B cell (primary cell): ENCODE measurements around the gene SPCS1. TPM values are rescaled to one million over a fixed set of nuclear protein-coding genes. Genes with fewer than 3 reads are reported as not detected.
A peak's percentile ranks its signal among the peaks of the same experiment; 100 is the strongest.

Experiments used
- ATAC-seq: fragments of 200-7000 bp; cut with Tn5 transposase; one replicate; pipeline ENCODE4 v1.10.0; 2021; ENCODE audit warnings: low read depth, mild to moderate bottlenecking, moderate number of reproducible peaks, moderate library complexity
- CTCF ChIA-PET: fragments of 350-600 bp; sonication (Branson Sonifier 250); formaldehyde crosslinking; loops from one replicate; lab custom pipeline; 2021; ENCODE audit warnings: antibody characterized with exemption, inconsistent platforms; lab: Charles Lee
- POLR2A ChIA-PET: fragments of 350-600 bp; sonication (Branson Sonifier 250); formaldehyde crosslinking; loops from one replicate; lab custom pipeline; 2021; ENCODE audit warnings: antibody characterized with exemption; lab: Charles Lee
- DNase-seq: peaks from one replicate; pipeline ENCODE4 v3.0.0; 2013
- H2AFZ ChIP-seq: 2 replicates; pipeline ENCODE4 v1.6.1; 2012; ENCODE audit warnings: mild to moderate bottlenecking, low read depth, low read length; ENCODE audit not compliant: insufficient read depth, poor library complexity, severe bottlenecking
- H3K27ac ChIP-seq, 2 donors: 1 replicate in 1 of 2; 2 replicates in 1 of 2; pipeline ENCODE4 v1.5.1; 2012 to 2013; ENCODE audit warnings: low read length in 2 of 2, mild to moderate bottlenecking in 2 of 2, moderate library complexity in 1 of 2
- H3K27me3 ChIP-seq, 4 experiments: fragments of 200-600 bp in 1 of 4; sonication (generic) in 1 of 4; replicated peaks in 1 of 4; 1 replicate in 2 of 4; 2 replicates in 2 of 4; pipeline versions ENCODE4 v1.6.1 to v1.7.0; 2013 to 2016; ENCODE audit warnings: low read length in 3 of 4, mild to moderate bottlenecking in 2 of 4, mixed read lengths in 1 of 4, moderate library complexity in 1 of 4; ENCODE audit not compliant: insufficient read depth in 4 of 4, control insufficient read depth in 3 of 4; ENCODE audit errors: control extremely low read depth in 1 of 4
- H3K36me3 ChIP-seq, 2 experiments: replicated peaks in 1 of 2; 1 replicate in 1 of 2; 2 replicates in 1 of 2; pipeline versions ENCODE4 v1.6.1 to v1.7.1; 2013; ENCODE audit warnings: low read length in 1 of 2; ENCODE audit not compliant: insufficient read depth in 2 of 2, control insufficient read depth in 1 of 2; ENCODE audit errors: control extremely low read depth in 1 of 2, extremely low read depth in 1 of 2
- H3K4me1 ChIP-seq, 2 donors: fragments of 200-600 bp in 1 of 2; sonication (generic) in 1 of 2; 1 replicate in 1 of 2; 2 replicates in 1 of 2; pipeline versions ENCODE4 v1.5.1 to v1.6.1; 2013 to 2017; ENCODE audit warnings: low read length in 2 of 2; ENCODE audit not compliant: control insufficient read depth in 2 of 2, insufficient read depth in 2 of 2
- H3K4me2 ChIP-seq: replicated peaks from 2 replicates; pipeline ENCODE3; 2012; ENCODE audit warnings: mild to moderate bottlenecking, low read depth, low read length; ENCODE audit not compliant: poor library complexity, severe bottlenecking
- H3K4me3 ChIP-seq, 5 experiments: fragments of 200-600 bp in 1 of 5; sonication (generic) in 1 of 5; 1 replicate in 3 of 5; 2 replicates in 2 of 5; pipeline versions ENCODE4 v1.5.1 to v1.7.0; 2011 to 2016; ENCODE audit warnings: low read length in 4 of 5, mild to moderate bottlenecking in 4 of 5, low read depth in 2 of 5, control low read depth in 1 of 5, moderate library complexity in 1 of 5; ENCODE audit not compliant: insufficient read depth in 1 of 5; ENCODE audit errors: control extremely low read depth in 1 of 5, extremely low read depth in 1 of 5
- H3K79me2 ChIP-seq: fragments of 200-600 bp; sonication (generic); one replicate; pipeline ENCODE4 v1.6.0; 2016; ENCODE audit warnings: low read length; ENCODE audit not compliant: control insufficient read depth, insufficient read depth
- H3K9ac ChIP-seq: fragments of 200-600 bp; sonication (generic); 2 replicates; pipeline ENCODE4 v1.6.1; 2017; ENCODE audit warnings: mild to moderate bottlenecking, low read length, moderate library complexity
- H3K9me3 ChIP-seq, 3 donors: one replicate each; pipeline versions ENCODE4 v1.6.1 to v1.7.1; 2013; ENCODE audit warnings: low read length in 2 of 3; ENCODE audit not compliant: control insufficient read depth in 2 of 3, insufficient read depth in 1 of 3; ENCODE audit errors: control extremely low read depth in 1 of 3
- H4K20me1 ChIP-seq: 2 replicates; pipeline ENCODE4 v1.6.0; 2012; ENCODE audit warnings: mild to moderate bottlenecking, low read length; ENCODE audit not compliant: insufficient read depth, control insufficient read depth, poor library complexity, severe bottlenecking
- H3K27ac Mint-ChIP-seq: one replicate; pipeline ENCODE4 v1.8.0; 2021; ENCODE audit warnings: mixed read lengths
- H3K27me3 Mint-ChIP-seq: one replicate; pipeline ENCODE4 v1.8.0; 2021; ENCODE audit warnings: mixed read lengths
- H3K4me1 Mint-ChIP-seq: one replicate; pipeline ENCODE4 v1.8.0; 2021; ENCODE audit warnings: mixed read lengths
- H3K4me3 Mint-ChIP-seq: one replicate; pipeline ENCODE4 v1.8.0; 2021; ENCODE audit warnings: mixed read lengths
- H3K9me3 Mint-ChIP-seq: one replicate; pipeline ENCODE4 v1.8.0; 2022; ENCODE audit warnings: mixed read lengths; ENCODE audit not compliant: insufficient read depth
- EZH2 ChIP-seq: IDR thresholded peaks from 2 replicates; pipeline ENCODE4 v1.6.1; 2012; ENCODE audit warnings: borderline replicate concordance, low read depth, mild to moderate bottlenecking, moderate library complexity, low read length; ENCODE audit not compliant: insufficient read depth, poor library complexity, severe bottlenecking
- WGBS: methylation state at CpG from one replicate; pipeline ENCODE4 v1.1.5; 2013; ENCODE audit warnings: missing lambda C conversion rate; ENCODE audit not compliant: insufficient coverage; 5-methylcytosine and 5-hydroxymethylcytosine counted together
- intact Hi-C: fragments of 100-400 bp; cut with micrococcal nuclease; formaldehyde crosslinking; loops from one replicate; pipeline ENCODE4 v1.10.0; 2022
- polyA plus RNA-seq: library from polyadenylated mRNA; depleted of rRNA; stranded (reverse); fragments of >200 nt; gene quantifications from 2 replicates; pipeline ENCODE4 v1.2.3, GENCODE V29; 2012
- small RNA-seq: library from RNA; depleted of rRNA; stranded (forward); fragments of <200 nt; gene quantifications from one replicate; pipeline ENCODE3, GENCODE V24; 2012; ENCODE audit warnings: low replicate concordance, low read depth; ENCODE audit not compliant: insufficient read length
- total RNA-seq, 2 donors: library from RNA; stranded (reverse); fragments of 120-200 nt in 1 of 2; gene quantifications; 1 replicate in 1 of 2; 2 replicates in 1 of 2; pipeline versions ENCODE4 v1.2.3 to v1.2.4, GENCODE V29; 2013 to 2022
- TF ChIP-seq, protein P1 (sequence below): fragments of 200-600 bp; IDR thresholded peaks from one replicate; pipeline ENCODE4 v1.8.0; 2022; ENCODE audit warnings: antibody characterized with exemption, mild to moderate bottlenecking

The SPCS1 gene
- total and polyA plus RNA-seq, 2 donors (not counting 1 experiment from before 2014, with no cell fraction given) = 64.5 to 82.2 TPM

DNA sequence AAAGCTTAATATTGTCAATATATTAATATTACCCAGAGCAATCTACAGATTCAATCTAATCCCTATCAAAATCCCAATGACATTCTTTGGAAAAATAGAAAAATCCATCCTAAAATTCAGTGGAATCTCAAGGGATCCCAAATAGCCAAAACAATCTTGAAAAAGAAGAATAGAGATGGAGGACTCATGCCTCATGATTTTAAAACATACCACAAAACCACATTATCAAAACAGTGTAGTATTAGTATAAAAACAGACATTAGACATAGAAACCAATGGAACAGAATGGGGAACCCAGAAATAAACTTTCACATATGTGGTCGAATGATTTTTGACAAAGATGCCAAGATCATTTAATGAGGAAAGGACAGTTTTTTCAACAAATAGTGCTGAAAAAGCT is 50.2 kb downstream of the SPCS1 start:
- no peak for ATAC-seq
- Histone ChIP-seq H2AFZ (no peak overlapping the region), H3K4me2 (no peak overlapping the region), H3K4me3 (no peak overlapping the region), H3K27me3 (no peaks in the 10 kb centered on the region), H3K4me1 (no peaks in the 10 kb centered on the region), H3K9ac (no peak overlapping the region), H3K36me3 (peaks cover 0 to 24% of the 10 kb centered on the region in 2 experiments), H3K79me2 (no peaks in the 10 kb centered on the region), H3K27ac (no peak overlapping the region), H3K9me3 (no peaks in the 10 kb centered on the region), H4K20me1 (no peaks in the 10 kb centered on the region)
- TF ChIP-seq, protein P1, sequence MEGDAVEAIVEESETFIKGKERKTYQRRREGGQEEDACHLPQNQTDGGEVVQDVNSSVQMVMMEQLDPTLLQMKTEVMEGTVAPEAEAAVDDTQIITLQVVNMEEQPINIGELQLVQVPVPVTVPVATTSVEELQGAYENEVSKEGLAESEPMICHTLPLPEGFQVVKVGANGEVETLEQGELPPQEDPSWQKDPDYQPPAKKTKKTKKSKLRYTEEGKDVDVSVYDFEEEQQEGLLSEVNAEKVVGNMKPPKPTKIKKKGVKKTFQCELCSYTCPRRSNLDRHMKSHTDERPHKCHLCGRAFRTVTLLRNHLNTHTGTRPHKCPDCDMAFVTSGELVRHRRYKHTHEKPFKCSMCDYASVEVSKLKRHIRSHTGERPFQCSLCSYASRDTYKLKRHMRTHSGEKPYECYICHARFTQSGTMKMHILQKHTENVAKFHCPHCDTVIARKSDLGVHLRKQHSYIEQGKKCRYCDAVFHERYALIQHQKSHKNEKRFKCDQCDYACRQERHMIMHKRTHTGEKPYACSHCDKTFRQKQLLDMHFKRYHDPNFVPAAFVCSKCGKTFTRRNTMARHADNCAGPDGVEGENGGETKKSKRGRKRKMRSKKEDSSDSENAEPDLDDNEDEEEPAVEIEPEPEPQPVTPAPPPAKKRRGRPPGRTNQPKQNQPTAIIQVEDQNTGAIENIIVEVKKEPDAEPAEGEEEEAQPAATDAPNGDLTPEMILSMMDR = no peak
- no peak for TF ChIP-seq EZH2
- Mint-ChIP-seq H3K9me3 (no peaks in the 10 kb centered on the region), H3K4me1 (no peaks in the 10 kb centered on the region), H3K27ac (no peak overlapping the region), H3K27me3 (no peaks in the 10 kb centered on the region), H3K4me3 (no peak overlapping the region)
- intact Hi-C loops = no loop called here
- DNase-seq = no peak
- ChIA-PET CTCF (no interaction called here), POLR2A (no interaction called here)
- WGBS = no CpG with 5 or more reads among the region's 1 CpG

Small RNAs within 50 kb of the gene (small RNA-seq; reads per million reads assigned to genes)
- not detected for gene AC006254.2
- gene RF00569 = 5,453 reads per million, percentile 99 among the genes with 10 or more reads in this experiment
- gene RF01183 = not detected
- gene SNORD19 = not detected
- gene SNORD19B = not detected
- 8,240 reads per million, percentile 99 among the genes with 10 or more reads in this experiment for gene SNORD69

Other genes with a start within 250 kb of the SPCS1 start
- gene STAB1, start 210.8 kb upstream of the SPCS1 start, total RNA-seq = 4.0 and 4.5 TPM in 2 replicates
- 3.8 and 5.6 TPM in 2 replicates for gene STAB1, start 210.8 kb upstream of the SPCS1 start, polyA plus RNA-seq
- 8.1 and 11.2 TPM in 2 replicates for gene NT5DC2, start 172.2 kb upstream of the SPCS1 start, total RNA-seq
- 11.9 and 19.0 TPM in 2 replicates for gene NT5DC2, start 172.2 kb upstream of the SPCS1 start, polyA plus RNA-seq
- gene UQCC5, start 169.5 kb upstream of the SPCS1 start, total RNA-seq = 10.3 and 16.4 TPM in 2 replicates
- gene UQCC5, start 169.5 kb upstream of the SPCS1 start, polyA plus RNA-seq = 1.1 and 1.5 TPM in 2 replicates
- gene PBRM1, start 20.2 kb upstream of the SPCS1 start, total RNA-seq = 81.1 and 85.9 TPM in 2 replicates
- gene PBRM1, start 20.2 kb upstream of the SPCS1 start, polyA plus RNA-seq = 16.8 and 26.9 TPM in 2 replicates
- 67.3 and 68.5 TPM in 2 replicates for gene GNL3, start 20.1 kb upstream of the SPCS1 start, total RNA-seq
- 32.6 and 41.7 TPM in 2 replicates for gene GNL3, start 20.1 kb upstream of the SPCS1 start, polyA plus RNA-seq
- 28.7 and 32.5 TPM in 2 replicates for gene GLT8D1, start 315 bp upstream of the SPCS1 start, total RNA-seq
- 22.9 and 28.1 TPM in 2 replicates for gene GLT8D1, start 315 bp upstream of the SPCS1 start, polyA plus RNA-seq
- 33.8 and 38.4 TPM in 2 replicates for gene NEK4, start 64.8 kb downstream of the SPCS1 start, total RNA-seq
- gene NEK4, start 64.8 kb downstream of the SPCS1 start, polyA plus RNA-seq = 8.8 and 9.0 TPM in 2 replicates
- gene ITIH1, start 71.5 kb downstream of the SPCS1 start, total RNA-seq = 0.53 TPM in 1 of 2 replicates, not detected in the other
- gene ITIH1, start 71.5 kb downstream of the SPCS1 start, polyA plus RNA-seq = 1.5 and 2.0 TPM in 2 replicates
- not detected in 2 replicates for gene ITIH3, start 88.7 kb downstream of the SPCS1 start, total RNA-seq
- not detected in 2 replicates for gene ITIH3, start 88.7 kb downstream of the SPCS1 start, polyA plus RNA-seq
- gene ITIH4, start 124.6 kb downstream of the SPCS1 start, total RNA-seq = 38.5 and 38.7 TPM in 2 replicates
- 21.5 and 34.3 TPM in 2 replicates for gene ITIH4, start 124.6 kb downstream of the SPCS1 start, polyA plus RNA-seq
- 0.79 and 5.1 TPM in 2 replicates for gene MUSTN1, start 128.9 kb downstream of the SPCS1 start, total RNA-seq
- gene MUSTN1, start 128.9 kb downstream of the SPCS1 start, polyA plus RNA-seq = 8.3 and 11.2 TPM in 2 replicates
- gene STIMATE, start 191.4 kb downstream of the SPCS1 start, total RNA-seq = 37.7 and 38.4 TPM in 2 replicates
- gene STIMATE, start 191.4 kb downstream of the SPCS1 start, polyA plus RNA-seq = 18.6 and 24.6 TPM in 2 replicates